Muscle of leg (tissue), 11 donors: ENCODE measurements around the gene ZNF582. TPM values are rescaled to one million over a fixed set of nuclear protein-coding genes. Genes with fewer than 3 reads are reported as not detected.
"Not testable (repeated sequence)": the region's sequence is repeated elsewhere in the genome, so short reads cannot be mapped to it uniquely, and the experiment has no call there.

ENCODE experiments used
- DNase-seq: peaks from one replicate; pipeline ENCODE4 v3.0.0; 2013
- H3K27ac ChIP-seq: one replicate; pipeline ENCODE4 v1.5.1; 2013; ENCODE audit warnings: mild to moderate bottlenecking, low read length, control low read depth
- H3K27me3 ChIP-seq: one replicate; pipeline ENCODE4 v1.6.1; 2013; ENCODE audit warnings: low read length; ENCODE audit not compliant: control insufficient read depth, insufficient read depth
- H3K36me3 ChIP-seq: one replicate; pipeline ENCODE4 v1.6.1; 2013; ENCODE audit warnings: low read length; ENCODE audit not compliant: control insufficient read depth, insufficient read depth
- H3K4me1 ChIP-seq: one replicate; pipeline ENCODE4 v1.6.1; 2013; ENCODE audit warnings: low read length; ENCODE audit not compliant: control insufficient read depth, insufficient read depth
- H3K4me3 ChIP-seq: one replicate; pipeline ENCODE4 v1.5.1; 2013; ENCODE audit warnings: low read length, control low read depth
- H3K9me3 ChIP-seq: replicated peaks from 2 replicates; pipeline ENCODE4 v1.6.1; 2013; ENCODE audit warnings: low read depth, low read length; ENCODE audit not compliant: control insufficient read depth
- WGBS: methylation state at CpG from one replicate; pipeline ENCODE4 v1.1.5; 2013; ENCODE audit warnings: missing lambda C conversion rate; ENCODE audit not compliant: insufficient coverage; 5-methylcytosine and 5-hydroxymethylcytosine counted together
- polyA plus RNA-seq, 8 donors: library from polyadenylated mRNA; unstranded; fragments of 120-200 nt; gene quantifications; one replicate each; pipeline versions ENCODE4 v1.2.1 to v1.2.3, GENCODE V29; 2013; ENCODE audit warnings: inconsistent platforms in 1 of 8, low replicate concordance in 1 of 8; ENCODE audit not compliant: insufficient read length in 8 of 8, insufficient read depth in 1 of 8
- total RNA-seq: library from RNA; stranded (reverse); fragments of 120-200 nt; gene quantifications from one replicate; pipeline ENCODE4 v1.2.4, GENCODE V29; 2013

The ZNF582 gene
- total and polyA plus RNA-seq, 9 donors, result 4.1 to 5.6 (median 4.9) TPM

DNA sequence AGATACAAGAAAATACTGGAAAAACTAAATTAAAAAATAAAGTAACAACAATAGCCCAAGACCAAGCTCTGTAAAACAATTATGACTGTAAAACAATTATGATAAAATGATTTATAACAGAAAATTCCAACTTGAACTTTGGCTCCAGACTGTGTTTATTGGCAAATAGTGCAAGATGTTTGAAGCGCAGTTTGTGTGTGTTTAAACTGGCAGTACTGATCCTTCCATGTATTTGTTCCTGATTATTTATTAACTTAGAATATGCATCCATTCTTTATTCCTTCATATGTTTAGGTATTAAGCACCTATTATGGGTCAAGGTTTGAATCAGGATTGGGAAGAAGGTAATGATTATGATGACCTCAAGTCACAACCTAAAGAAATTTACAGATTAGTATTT is 37.8 kb downstream of the ZNF582 start:
- Histone ChIP-seq H3K9me3 (peaks cover 6% of the 10 kb centered on the region), H3K27me3 (no peaks in the 10 kb centered on the region), H3K36me3 (no peaks in the 10 kb centered on the region), H3K27ac (no peak overlapping the region), H3K4me3 (no peak overlapping the region), H3K4me1 (no peaks in the 10 kb centered on the region)
- no CpG with 5 or more reads among the region's 1 CpG for WGBS
- no peak for DNase-seq

DNA sequence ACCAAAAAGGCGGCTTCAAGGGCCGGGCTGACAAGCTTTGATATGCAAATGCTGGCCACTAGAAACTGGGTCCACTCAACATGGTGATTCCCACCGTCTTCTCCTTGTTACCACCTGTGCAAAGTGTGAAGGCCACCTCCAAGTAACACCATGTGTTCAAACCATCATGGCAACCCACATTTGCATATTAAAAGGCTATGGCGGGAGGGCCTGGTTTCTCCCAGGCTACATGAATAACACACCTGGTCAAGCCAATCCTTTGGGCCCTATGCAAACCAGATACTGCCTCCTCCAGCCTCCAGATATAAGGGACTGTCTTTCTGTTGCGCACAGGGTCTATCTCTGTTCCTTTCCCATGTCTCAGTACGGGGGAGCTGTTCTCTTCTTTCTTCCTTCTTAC is 42.1 kb downstream of the ZNF582 start:
- H3K27ac ChIP-seq, result no peak overlapping the region
- no peak overlapping the region for H3K4me3 ChIP-seq

DNA sequence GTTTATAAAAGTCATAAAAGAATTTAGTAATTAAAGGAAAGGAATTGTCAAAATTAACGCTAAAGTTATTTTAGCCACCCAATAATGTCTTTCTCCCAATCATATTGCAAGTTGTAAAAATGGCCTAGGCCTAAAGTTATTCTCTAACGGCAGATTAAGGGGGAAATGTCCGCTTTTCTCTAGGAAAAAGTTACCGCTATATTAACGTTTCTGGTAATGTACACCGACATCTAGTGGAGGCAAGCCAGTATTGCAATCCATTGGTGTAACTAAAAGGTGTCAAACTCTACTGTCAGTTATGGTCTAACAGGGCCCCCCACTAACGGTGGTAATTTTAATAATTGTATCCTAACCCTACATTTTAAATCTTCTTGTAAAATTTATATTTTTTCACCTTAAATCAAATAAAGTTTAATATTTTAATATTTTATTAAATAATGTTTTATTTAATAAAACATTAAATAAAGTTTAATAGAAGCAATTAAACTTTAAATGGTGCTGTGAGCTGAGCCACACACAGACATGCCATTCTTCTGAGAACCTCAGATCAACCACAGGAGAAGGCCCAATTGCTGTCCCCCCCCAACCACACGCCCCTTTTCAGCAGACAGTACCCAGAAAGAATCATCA is 42.8 kb downstream of the ZNF582 start:
- H3K36me3 ChIP-seq, result no peaks in the 10 kb centered on the region
- no peak overlapping the region for H3K4me3 ChIP-seq
- no peaks in the 10 kb centered on the region for H3K9me3 ChIP-seq
- peak; percentile 61 for DNase-seq
- no peaks in the 10 kb centered on the region for H3K27me3 ChIP-seq
- WGBS, result no CpG with 5 or more reads among the region's 8 CpGs
- no peak overlapping the region for H3K27ac ChIP-seq
- H3K4me1 ChIP-seq, result no peaks in the 10 kb centered on the region

More for the DNA sequence above, 42.1 kb downstream of the ZNF582 start:
- H3K27me3 ChIP-seq, result no peaks in the 10 kb centered on the region
- H3K36me3 ChIP-seq, result no peaks in the 10 kb centered on the region
- no peaks in the 10 kb centered on the region for H3K9me3 ChIP-seq
- WGBS, result 63% methylated on average over 6 of the region's 6 CpGs
- no peaks in the 10 kb centered on the region for H3K4me1 ChIP-seq
- DNase-seq, result no peak

DNA sequence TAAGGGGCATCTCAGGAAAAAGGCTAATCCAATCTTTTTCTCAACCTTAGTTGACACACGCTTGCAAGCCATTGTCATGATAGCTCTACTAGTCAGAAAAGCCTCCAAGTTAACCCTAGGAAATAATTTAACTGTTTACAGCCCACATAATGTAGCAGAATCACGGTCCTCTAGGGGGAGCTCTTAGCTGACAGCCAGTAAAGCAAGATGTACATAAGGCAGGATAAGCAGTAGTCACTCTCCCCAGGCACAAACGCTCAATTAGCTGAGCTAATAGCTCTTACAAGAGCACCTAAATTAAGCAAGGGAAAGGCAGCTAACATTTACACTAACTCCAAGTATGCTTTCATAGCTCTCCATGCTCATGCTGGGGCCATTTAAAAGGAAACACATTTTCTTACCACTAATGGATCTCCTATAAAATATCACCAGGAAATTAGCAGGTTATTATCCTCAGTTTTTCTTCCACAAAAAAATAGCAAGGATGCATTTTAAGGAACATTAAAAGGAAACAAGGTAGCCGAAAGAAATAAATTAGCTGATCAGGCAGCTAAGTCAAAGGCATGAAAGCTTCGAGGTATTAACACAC is 45.0 kb downstream of the ZNF582 start:
- DNase-seq, result no peak
- no peaks in the 10 kb centered on the region for H3K4me1 ChIP-seq
- no peak overlapping the region for H3K4me3 ChIP-seq
- no peaks in the 10 kb centered on the region for H3K36me3 ChIP-seq
- H3K27me3 ChIP-seq, result no peaks in the 10 kb centered on the region
- WGBS, result 46% methylated on average over 3 of the region's 5 CpGs
- H3K27ac ChIP-seq, result no peak overlapping the region
- peaks cover under 1% of the 10 kb centered on the region for H3K9me3 ChIP-seq

DNA sequence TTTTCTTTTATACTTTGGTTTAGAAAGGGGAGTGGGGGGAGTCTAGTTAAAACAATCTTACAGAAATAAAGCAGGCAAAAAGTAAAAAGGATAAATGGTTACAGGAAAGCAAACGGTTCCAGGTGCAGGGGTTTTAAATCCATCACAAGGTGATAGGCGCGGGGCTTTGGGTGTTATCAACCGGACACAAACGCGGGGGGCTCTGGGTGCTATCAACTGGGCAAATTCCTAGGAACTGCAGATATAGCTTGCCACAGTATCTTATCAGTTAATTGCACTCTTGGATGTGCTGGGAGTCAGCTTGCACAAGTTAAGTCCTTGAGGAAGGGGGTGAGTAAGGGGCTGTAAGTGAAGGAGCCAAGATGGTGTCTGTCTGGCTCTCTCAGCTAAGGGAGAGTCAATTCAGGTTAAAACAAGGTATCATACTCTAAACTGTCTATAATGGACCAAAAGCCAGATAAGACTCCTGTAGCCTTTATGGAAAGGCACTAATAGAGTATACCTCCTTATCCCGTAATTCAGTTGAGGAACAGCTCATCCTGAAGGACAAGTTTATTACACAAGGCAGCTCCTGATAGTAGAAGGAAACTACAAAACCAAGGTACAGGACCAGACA is 46.1 kb downstream of the ZNF582 start:
- peaks cover 9% of the 10 kb centered on the region for H3K9me3 ChIP-seq
- H3K27ac ChIP-seq, result no peak overlapping the region
- 78% methylated on average over 3 of the region's 7 CpGs for WGBS
- no peaks in the 10 kb centered on the region for H3K36me3 ChIP-seq
- no peak for DNase-seq
- no peaks in the 10 kb centered on the region for H3K27me3 ChIP-seq
- no peaks in the 10 kb centered on the region for H3K4me1 ChIP-seq
- H3K4me3 ChIP-seq, result no peak overlapping the region

DNA sequence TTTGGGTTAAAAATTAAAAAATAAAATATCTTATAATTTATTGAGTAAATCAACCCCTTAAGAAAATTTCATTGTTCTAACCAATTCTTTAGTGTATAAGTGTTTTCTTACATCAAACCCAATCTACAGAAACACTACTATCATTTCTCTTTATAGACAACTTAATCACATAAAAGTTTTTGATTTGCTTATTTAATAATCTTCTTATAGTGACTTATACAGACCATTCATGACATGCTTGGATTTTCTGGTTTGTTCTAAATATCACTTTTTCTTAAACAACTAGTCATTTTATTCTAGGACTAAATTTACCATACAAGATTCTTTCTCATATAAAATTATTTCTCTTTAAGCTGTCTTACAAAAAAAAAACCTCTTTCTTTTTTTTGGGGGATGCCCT is 51.4 kb downstream of the ZNF582 start:
- Histone ChIP-seq H3K4me3 (no peak overlapping the region), H3K36me3 (no peaks in the 10 kb centered on the region), H3K27ac (no peak overlapping the region), H3K27me3 (no peaks in the 10 kb centered on the region), H3K4me1 (no peaks in the 10 kb centered on the region), H3K9me3 (peaks cover 26% of the 10 kb centered on the region)
- no peak for DNase-seq

DNA sequence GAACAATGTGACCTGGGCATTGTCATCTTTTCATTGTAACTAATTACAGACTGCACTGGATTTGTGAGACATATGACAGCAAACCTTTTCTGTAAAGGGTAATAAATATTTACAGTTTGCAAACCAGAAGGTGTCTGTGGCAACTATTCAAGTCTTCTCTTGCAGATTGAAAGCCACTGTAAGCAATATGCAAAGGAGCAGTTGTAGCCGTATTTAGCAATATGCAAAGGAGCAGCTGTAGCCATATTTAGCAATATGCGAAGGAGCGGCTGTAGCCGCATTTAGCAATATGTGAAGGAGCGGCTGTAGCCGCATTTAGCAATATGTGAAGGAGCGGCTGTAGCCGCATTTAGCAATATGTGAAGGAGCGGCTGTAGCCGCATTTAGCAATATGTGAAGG is 54.3 kb downstream of the ZNF582 start:
- peaks cover 30% of the 10 kb centered on the region for H3K9me3 ChIP-seq
- not testable (repeated sequence) for H3K27me3 ChIP-seq, H3K4me1 ChIP-seq, H3K4me3 ChIP-seq, H3K36me3 ChIP-seq, H3K27ac ChIP-seq, DNase-seq
- WGBS, result 100% methylated on average over 1 of the region's 10 CpGs

DNA sequence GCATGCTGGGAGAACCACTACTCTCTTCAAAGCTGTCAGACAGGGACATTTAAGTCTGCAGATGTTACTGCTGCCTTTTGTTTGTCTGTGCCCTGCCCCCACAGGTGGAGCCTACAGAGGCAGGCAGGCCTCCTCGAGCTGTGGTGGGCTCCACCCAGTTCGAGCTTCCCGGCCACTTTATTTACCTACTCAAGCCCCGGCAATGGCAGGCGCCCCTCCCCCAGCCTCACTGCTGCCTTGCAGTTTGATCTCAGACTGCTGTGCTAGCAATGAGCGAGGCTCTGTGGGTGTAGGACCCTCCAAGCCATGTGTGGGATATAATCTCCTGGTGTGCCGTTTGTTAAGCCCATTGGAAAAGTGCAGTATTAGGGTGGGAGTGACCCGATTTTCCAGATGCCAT is 56.3 kb downstream of the ZNF582 start:
- peaks cover 29% of the 10 kb centered on the region for H3K9me3 ChIP-seq
- H3K36me3 ChIP-seq, H3K27me3 ChIP-seq, H3K4me3 ChIP-seq, H3K4me1 ChIP-seq, H3K27ac ChIP-seq, DNase-seq: not testable (repeated sequence)
- no CpG with 5 or more reads among the region's 8 CpGs for WGBS

DNA sequence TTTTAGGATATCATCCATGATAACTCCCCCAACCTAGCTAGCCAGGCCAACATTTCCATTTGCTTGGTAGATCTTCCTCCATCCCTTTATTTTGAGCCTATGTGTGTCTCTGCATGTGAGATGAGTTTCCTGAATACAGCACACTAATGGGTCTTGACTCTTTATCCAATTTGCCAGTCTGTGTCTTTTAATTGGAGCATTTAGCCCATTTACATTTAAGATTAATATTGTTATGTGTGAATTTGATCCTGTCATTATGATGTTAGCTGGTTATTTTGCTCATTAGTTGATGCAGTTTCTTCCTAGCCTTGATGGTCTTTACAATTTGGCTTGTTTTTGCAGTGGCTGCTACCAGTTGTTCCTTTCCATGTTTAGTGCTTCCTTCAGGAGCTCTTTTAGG is 58.0 kb downstream of the ZNF582 start:
- not testable (repeated sequence) for H3K36me3 ChIP-seq, H3K27ac ChIP-seq, H3K4me1 ChIP-seq, H3K27me3 ChIP-seq, H3K4me3 ChIP-seq, DNase-seq
- H3K9me3 ChIP-seq, result peaks cover 26% of the 10 kb centered on the region

DNA sequence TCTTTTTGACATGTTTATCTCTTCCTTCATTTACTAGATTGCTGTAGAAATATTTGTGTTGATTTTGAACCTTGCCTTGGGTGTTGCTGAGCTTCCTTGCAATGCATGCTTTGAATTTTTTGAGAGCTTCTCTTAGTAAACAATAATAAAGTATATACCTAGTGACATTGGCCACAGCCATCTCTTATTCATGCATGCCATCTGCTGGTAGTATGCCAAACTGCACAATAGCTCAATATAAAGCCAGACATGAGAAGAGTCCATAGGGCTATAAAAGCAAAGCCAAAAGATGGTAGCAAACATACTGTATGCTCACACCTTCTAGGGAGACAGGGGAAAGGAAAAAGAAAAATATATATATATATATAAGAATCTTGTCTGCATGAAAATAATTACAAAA is 59.8 kb downstream of the ZNF582 start:
- Histone ChIP-seq H3K9me3 (peaks cover 21% of the 10 kb centered on the region), H3K27ac (no peak overlapping the region), H3K4me1 (no peaks in the 10 kb centered on the region), H3K36me3 (no peaks in the 10 kb centered on the region), H3K4me3 (no peak overlapping the region), H3K27me3 (no peaks in the 10 kb centered on the region)
- peak; percentile 16 for DNase-seq
